ENCODE results near the gene RNU4-1. TPM values are rescaled to one million over a fixed set of nuclear protein-coding genes. Genes with fewer than 3 reads are reported as not detected.

RNU4-1 gene
- total RNA-seq, 1 experiment from 2014 or later, result 2,323 TPM

- no TSS peak for BruUV-seq (replicated peaks)
- RAD21 ChIA-PET (ENCODE audit: low non-redundant PET in 1 of 2, low total read pairs in 2 of 2, uncharacterized antibody in 2 of 2, unreplicated experiment in 2 of 2), result no interaction called here
- no peak overlapping the region for H3K9ac ChIP-seq (ENCODE audit: low read length)
- H3K36me3 ChIP-seq (ENCODE audit: control insufficient read depth in 1 of 2, insufficient read depth in 2 of 2, low read length in 2 of 2), result no peaks in the 10 kb centered on the region
- peaks cover 2 to 20% of the 10 kb centered on the region in 2 experiments; a peak in 1 of 4 replicates for H3K4me1 ChIP-seq (ENCODE audit: control insufficient read depth in 1 of 2, insufficient read depth in 2 of 2, low read length in 2 of 2)
- no peaks in the 10 kb centered on the region for H3K9me2 ChIP-seq (ENCODE audit: insufficient read depth)
- no peaks in the 10 kb centered on the region for H3K9me3 ChIP-seq (ENCODE audit: control insufficient read depth in 1 of 2, insufficient read depth in 1 of 2, low read depth in 1 of 2, low read length in 2 of 2)
- H3K79me2 ChIP-seq (ENCODE audit: insufficient read depth, low read length), result no peaks in the 10 kb centered on the region
- CTCF ChIA-PET, result interaction anchor here (1.3 kb wide), 1 partner anchor 19 kb away, joined by 3 read pairs; the partner anchor contains the start of gene SIRT4
- H3K4me3 ChIP-seq (replicated peaks in 1 of 2; ENCODE audit: low read depth in 1 of 2, low read length in 2 of 2), result no peak overlapping the region
- H3K4me2 ChIP-seq (ENCODE audit: low read length), result no peak overlapping the region
- no peak overlapping the region for H3K27ac ChIP-seq (ENCODE audit: low read depth, low read length)
- ATAC-seq (no peak), DNase-seq (ENCODE audit: low read depth, low spot score) (no peak)
- TF ChIP-seq ELF1 (IDR thresholded peaks at IDR 0.05; ENCODE audit: borderline replicate concordance, low read depth), result no peak
- TF ChIP-seq CTCF (IDR thresholded peaks at IDR 0.05 in 2 of 3, conservative IDR thresholded peaks at IDR 0.05 in 1 of 3; ENCODE audit: borderline replicate concordance in 1 of 3, insufficient read depth in 1 of 3, low read depth in 2 of 3, low read length in 2 of 3), result no peak
- no peak for TF ChIP-seq SP1 (IDR thresholded peaks at IDR 0.05; ENCODE audit: low read depth)
- no peak for TF ChIP-seq POLR2A (IDR thresholded peaks at IDR 0.05; ENCODE audit: borderline replicate concordance, extremely low read depth, insufficient read depth, insufficient read length)
- no peak for TF ChIP-seq CEBPB (IDR thresholded peaks at IDR 0.05; ENCODE audit: low read depth)
- TF ChIP-seq FOSL1 (IDR thresholded peaks at IDR 0.05; ENCODE audit: low read depth), result no peak
- no peak for TF ChIP-seq POLR2AphosphoS5 (IDR thresholded peaks at IDR 0.05; ENCODE audit: low read depth, low read length)
- TF ChIP-seq MAX (IDR thresholded peaks at IDR 0.05), result no peak
- TF ChIP-seq ATF3 (IDR thresholded peaks at IDR 0.05), result no peak
- TF ChIP-seq JUND (IDR thresholded peaks at IDR 0.05), result no peak
- TF ChIP-seq RAD21 (IDR thresholded peaks at IDR 0.05; ENCODE audit: low read depth), result no peak
- no peak for TF ChIP-seq REST (IDR thresholded peaks at IDR 0.05; ENCODE audit: low read depth)
- TF ChIP-seq CBX3 (IDR thresholded peaks at IDR 0.05; ENCODE audit: low read depth), result no peak
- no peak for TF ChIP-seq ZBTB33 (IDR thresholded peaks at IDR 0.05; ENCODE audit: extremely low read depth, insufficient replicate concordance, low read length)
- TF ChIP-seq ZFX (IDR thresholded peaks at IDR 0.05), result no peak
- no peak for TF ChIP-seq EZH2phosphoT487 (IDR thresholded peaks at IDR 0.05; ENCODE audit: borderline replicate concordance)
- no peak for TF ChIP-seq SIN3A (IDR thresholded peaks at IDR 0.05; ENCODE audit: low read depth)
- TF ChIP-seq EGR1 (IDR thresholded peaks at IDR 0.05; ENCODE audit: low read depth), result no peak
- TF ChIP-seq EZH2 (IDR thresholded peaks at IDR 0.05), result no peak
- intact Hi-C loops (cut with micrococcal nuclease), result loop anchor here (10.0 kb wide), 1 partner anchor 213 kb away; the partner anchor contains the start of gene RNF10
- H3K27me3 ChIP-seq (ENCODE audit: insufficient read depth, low read length), result no peaks in the 10 kb centered on the region
- POLR2A ChIA-PET, result no interaction called here
- H2AFZ ChIP-seq (ENCODE audit: low read depth, low read length, poor library complexity, severe bottlenecking), result no peak overlapping the region
- H4K20me1 ChIP-seq (ENCODE audit: insufficient read depth), result no peaks in the 10 kb centered on the region
Observed at GRCh38 chr12:120321382-120322202, 28.6 kb upstream of the RNU4-1 start.
